HG03103 (cell line): ENCODE results near the gene CDK14.

Source experiments
- ATAC-seq: cut with Tn5 transposase; IDR thresholded peaks from one replicate; pipeline ENCODE4 v1.9.1; 2021; ENCODE audit warnings: low read depth; ENCODE audit not compliant: unreplicated experiment

Gene CDK14

DNA sequence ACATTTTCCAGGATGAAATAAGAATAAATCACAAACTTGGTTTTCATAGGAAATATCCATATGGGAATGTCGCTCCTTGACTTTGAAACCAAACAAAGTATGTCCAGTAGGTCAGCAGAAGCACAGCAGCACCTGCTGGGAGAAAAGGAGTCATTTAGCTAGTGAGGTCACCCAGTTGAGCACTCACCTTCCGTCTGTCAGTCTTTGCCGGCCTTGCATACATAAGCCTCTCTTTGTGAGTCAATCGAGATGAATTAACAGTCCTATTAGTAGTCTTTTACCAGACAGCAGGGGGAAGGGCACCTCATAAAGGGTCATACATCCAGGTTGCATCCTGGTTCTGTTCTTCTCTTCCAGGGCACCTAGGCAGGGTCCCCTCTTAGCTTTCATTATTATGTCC is 435.6 kb downstream of the CDK14 start:
- no peak for ATAC-seq

DNA sequence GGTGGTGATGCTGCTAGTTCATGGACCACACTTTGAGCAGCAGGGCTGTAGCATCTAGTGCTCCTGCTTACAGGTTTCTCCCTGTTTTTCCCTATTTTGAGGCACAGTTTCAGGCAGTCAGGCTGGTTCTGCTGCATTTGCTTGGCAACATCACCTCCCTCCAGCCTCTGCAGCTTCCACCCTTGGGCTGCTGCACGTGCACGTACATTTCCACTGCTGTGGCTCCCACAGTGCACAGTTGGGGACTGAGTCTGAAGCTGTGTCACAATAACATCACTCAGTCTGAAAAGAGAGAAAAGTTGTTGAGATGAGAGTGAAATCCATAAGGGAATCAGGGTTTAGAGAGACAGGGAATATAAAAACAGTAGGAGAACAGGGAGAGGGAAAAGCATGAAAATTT is 437.5 kb downstream of the CDK14 start:
- no peak for ATAC-seq

- ATAC-seq = no peak
These were observed 438.6 kb downstream of the CDK14 start for GRCh38 chr7:91034459-91035368.

- peak; percentile 72 for ATAC-seq
These were observed 442.9 kb downstream of the CDK14 start for GRCh38 chr7:91039033-91039432.

DNA sequence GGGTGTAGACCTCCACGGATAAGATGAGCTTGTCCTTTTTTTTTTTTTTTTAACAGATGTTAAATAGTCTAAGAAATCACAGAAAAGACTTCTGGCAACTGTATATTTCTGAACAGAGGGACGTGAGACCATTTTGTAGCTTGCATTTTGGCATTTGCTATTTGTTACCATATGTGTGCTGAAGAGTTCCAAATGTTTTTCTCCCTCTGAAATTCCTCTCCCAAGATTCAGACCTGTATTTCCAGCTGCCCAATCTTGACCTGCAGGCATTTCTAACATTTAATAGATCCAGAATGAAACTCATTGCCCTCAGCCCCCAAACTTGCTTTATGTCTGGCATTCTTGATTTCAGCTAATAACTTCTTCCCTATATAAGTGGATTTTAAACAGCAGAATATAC is 445.0 kb downstream of the CDK14 start:
- ATAC-seq = no peak

DNA sequence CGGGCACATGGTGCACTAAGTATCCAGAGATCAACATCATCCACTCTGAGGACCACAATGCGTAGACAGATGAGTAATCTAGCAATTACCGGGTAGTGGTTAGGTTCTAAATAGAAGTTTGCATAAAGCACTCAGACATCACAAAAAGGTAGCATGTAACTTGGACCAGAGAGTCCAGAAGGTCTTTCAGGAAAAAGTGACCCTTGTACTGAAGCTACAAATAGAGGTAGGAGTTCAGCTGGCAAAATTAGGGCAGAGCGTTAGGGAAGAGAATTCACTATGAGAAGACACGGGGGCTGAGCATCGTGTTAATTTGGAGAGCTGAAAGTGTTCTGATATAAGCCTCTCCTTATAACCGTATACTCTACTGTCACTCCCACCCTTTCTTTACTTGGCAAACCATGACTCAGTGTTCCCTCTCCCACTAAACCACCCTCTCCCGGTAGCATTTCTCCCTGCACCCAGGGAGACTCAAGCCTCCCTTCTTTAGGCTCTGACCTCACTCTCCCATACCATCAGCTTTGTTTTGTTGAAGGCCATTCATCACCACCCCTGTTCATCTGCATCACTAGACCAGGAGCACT is 445.9 kb downstream of the CDK14 start:
- no peak for ATAC-seq

GRCh38 chr7:91043186-91043585 is 447.1 kb downstream of the CDK14 start:
- ATAC-seq = no peak

GRCh38 chr7:91043924-91044645 is 448.0 kb downstream of the CDK14 start:
- ATAC-seq = no peak

- no peak for ATAC-seq
These were observed 449.5 kb downstream of the CDK14 start for GRCh38 chr7:91045606-91046005.

DNA sequence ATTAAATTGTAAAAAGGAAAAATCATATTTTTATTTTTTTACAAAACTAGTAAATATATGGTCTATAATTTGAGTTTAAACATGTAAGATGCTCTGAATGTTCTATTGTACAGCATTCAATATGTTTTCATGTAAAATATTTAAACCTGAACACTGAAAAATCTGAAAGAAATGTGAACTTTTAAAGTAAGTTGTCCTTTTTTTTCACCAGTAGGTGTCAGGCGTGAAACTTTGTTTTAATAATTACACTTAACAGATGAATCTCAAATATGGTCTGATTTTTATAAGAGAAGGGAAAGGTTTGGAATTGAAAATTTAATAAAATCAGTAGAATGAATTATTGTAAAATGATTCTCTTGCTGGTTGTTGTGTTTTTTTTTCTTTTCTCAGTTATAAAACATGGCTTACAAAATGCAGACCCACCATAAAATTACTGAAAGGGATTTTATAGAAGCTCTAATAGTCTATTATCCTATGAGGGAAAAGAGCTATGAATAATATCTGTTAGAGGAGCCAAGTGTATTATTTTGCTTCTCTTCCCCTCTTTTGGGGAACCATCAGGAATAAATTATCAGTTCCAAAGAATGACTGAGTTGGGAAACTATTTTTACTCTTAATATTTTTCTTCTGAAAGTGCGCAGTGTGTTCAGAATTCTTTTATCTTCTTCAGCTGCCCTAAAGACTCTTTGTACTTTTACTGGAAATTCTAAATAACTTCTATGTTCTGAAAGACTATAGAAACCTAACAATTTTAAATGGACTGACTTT is 450.4 kb downstream of the CDK14 start:
- no peak for ATAC-seq

DNA sequence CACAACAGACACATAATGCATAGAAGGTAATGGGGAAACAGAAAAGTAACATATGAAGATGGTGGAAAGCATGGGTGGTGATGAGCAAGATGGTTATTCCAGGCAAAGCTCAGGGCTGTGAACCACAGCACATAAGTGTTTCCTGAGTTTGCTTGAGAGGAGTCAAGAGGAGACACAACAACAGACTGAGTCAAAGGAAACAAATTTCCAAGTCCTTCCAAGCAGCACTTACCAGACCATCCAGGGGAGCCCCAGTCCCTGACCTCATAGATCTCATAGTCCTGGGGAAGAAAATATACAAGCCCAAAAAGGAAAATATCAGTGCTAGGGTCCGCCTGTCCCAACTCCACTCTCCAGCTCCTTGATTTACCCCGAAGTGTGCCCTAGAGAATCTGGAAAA is 451.5 kb downstream of the CDK14 start:
- no peak for ATAC-seq

- ATAC-seq = peak; percentile 79
These were observed 454.6 kb downstream of the CDK14 start for GRCh38 chr7:91050677-91051076.

DNA sequence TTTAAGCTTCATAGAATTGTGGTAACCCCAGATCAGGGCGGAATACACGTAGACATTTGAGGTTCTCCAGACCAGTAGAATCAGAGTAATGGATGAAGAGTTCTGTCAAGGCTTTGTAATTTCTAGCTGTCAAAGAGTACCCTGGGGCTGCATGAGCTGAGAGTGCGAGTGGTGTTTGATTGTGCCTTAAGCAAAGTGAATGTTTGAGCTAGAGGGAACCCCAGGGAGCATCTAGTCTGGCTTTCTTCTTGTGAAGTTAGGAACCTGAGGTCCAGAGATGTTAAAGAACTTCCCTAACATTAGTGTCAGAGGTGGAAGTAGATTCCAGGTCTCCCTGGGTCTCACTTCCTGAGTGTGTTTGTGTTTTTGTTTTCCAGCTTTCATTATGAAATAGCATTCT is 455.8 kb downstream of the CDK14 start:
- ATAC-seq = no peak

GRCh38 chr7:91054374-91054773 is 458.3 kb downstream of the CDK14 start:
- ATAC-seq = no peak

- no peak for ATAC-seq
These were observed 459.1 kb downstream of the CDK14 start for GRCh38 chr7:91055219-91055618.

- ATAC-seq = no peak
These were observed 466.6 kb downstream of the CDK14 start for GRCh38 chr7:91062713-91063112.

DNA sequence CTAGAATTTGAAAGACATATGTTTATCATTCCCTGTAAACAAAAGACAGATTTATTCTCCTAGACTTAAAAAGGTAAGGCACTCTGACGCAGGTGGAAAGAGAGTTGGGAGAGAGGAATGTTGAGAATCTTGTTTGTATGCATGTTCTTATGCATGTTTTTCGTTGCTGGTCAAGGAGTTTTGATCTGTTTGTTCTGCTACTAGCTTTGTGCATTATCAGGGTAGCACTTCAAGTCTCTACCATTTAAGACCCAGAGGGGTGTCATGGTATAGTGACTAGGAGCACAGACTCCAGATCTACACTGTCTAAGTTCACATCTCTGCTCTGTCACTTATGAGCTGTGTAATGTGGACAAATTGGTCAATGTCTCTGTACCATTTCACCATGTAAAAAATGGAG is 467.9 kb downstream of the CDK14 start:
- no peak for ATAC-seq

DNA sequence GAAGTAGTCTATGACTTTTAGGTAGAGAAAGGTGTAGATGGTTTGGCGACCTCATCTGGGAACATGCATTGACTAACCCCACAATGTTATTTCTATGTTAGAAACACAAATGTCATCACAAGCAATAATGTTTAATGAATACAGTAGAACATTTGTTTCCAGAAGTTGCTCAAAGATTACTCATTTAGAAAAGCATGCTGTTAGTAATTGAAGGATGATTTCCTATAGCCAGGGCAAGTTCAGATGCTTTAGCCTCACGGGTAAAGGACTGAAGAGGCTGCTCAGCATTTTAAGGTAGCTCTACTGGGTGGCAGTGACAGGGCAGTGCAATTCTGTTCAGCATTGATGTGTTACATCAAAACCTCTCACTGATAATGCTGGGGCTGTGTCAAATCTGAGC is 468.8 kb downstream of the CDK14 start:
- no peak for ATAC-seq

DNA sequence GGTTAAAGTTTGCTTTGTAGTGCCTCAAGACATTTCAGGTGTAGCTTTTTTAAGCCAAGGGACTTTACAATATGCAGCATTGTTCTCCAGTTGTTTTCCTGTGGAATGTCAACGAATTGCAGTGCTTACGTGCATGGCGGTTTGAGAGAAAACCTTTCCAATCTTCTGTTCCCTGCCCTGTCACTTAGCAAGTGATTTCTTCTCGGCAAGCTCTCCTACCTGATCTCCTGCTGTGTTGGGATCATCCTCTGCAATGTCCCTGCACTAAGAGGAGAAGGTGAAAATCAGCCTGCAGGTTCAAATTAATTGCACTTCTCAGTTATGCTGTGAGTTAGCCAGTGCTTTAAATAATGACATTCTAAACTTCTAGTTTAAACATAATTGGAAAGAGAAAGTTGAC is 470.5 kb downstream of the CDK14 start:
- no peak for ATAC-seq

- no peak for ATAC-seq
These were observed 471.1 kb downstream of the CDK14 start for GRCh38 chr7:91067242-91067641.
